Measurements from ENCODE around the gene RRP1.

- TF ChIP-seq CTCF (IDR thresholded peaks at IDR 0.05) (no peak), POLR2AphosphoS5 (IDR thresholded peaks at IDR 0.05) (no peak), EP300 (IDR thresholded peaks at IDR 0.05) (no peak)
Measured at GRCh38 chr21:43799301-43799840, 10.0 kb downstream of the RRP1 start.

All from esophagus muscularis mucosa (tissue), 4 donors.